H54 (cell line): ENCODE results near the gene TEX44.

Experiments used
- DNase-seq: peaks from one replicate; pipeline ENCODE4 v3.0.0; 2011; ENCODE audit warnings: low spot score, mixed read lengths; ENCODE audit not compliant: insufficient read length
- FAIRE-seq: peaks from 3 replicates; lab custom pipeline; 2011; peaks lifted over from hg19 to GRCh38; lab: Jason Lieb, UNC
- POLR2A ChIP-seq: IDR thresholded peaks from 2 replicates; pipeline ENCODE4 v1.6.1; 2011; ENCODE audit warnings: low read depth, mild to moderate bottlenecking, low read length

TEX44 gene

GRCh38 chr2:231617059-231617926 lies 24.6 kb downstream of the TEX44 start:
- no peak for TF ChIP-seq POLR2A
- FAIRE-seq: no peak
- no peak for DNase-seq

- DNase-seq: no peak
- TF ChIP-seq POLR2A: no peak
- FAIRE-seq: no peak
These were observed 28.6 kb downstream of the TEX44 start for GRCh38 chr2:231621051-231621879.

- DNase-seq (no peak), FAIRE-seq (no peak)
- TF ChIP-seq POLR2A: no peak
These were observed 30.3 kb downstream of the TEX44 start for GRCh38 chr2:231622963-231623362.

GRCh38 chr2:231626449-231626848 lies 33.8 kb downstream of the TEX44 start:
- FAIRE-seq (no peak), DNase-seq (no peak)
- no peak for TF ChIP-seq POLR2A

- no peak for FAIRE-seq
- TF ChIP-seq POLR2A: no peak
- DNase-seq: no peak
These were observed 34.9 kb downstream of the TEX44 start for GRCh38 chr2:231627384-231628120.

GRCh38 chr2:231632559-231633142 lies 40.0 kb downstream of the TEX44 start:
- no peak for TF ChIP-seq POLR2A
- FAIRE-seq (no peak), DNase-seq (no peak)

- FAIRE-seq: no peak
- no peak for TF ChIP-seq POLR2A
- DNase-seq: no peak
These were observed 40.7 kb downstream of the TEX44 start for GRCh38 chr2:231633241-231633976.

GRCh38 chr2:231634412-231634811 lies 41.7 kb downstream of the TEX44 start:
- FAIRE-seq (no peak), DNase-seq (no peak)
- no peak for TF ChIP-seq POLR2A

GRCh38 chr2:231634951-231635875 lies 42.5 kb downstream of the TEX44 start:
- no peak for DNase-seq
- FAIRE-seq: no peak
- no peak for TF ChIP-seq POLR2A

GRCh38 chr2:231640241-231640640 lies 47.6 kb downstream of the TEX44 start:
- no peak for FAIRE-seq
- DNase-seq: no peak
- TF ChIP-seq POLR2A: no peak

- FAIRE-seq (no peak), DNase-seq (no peak)
- no peak for TF ChIP-seq POLR2A
These were observed 48.0 kb downstream of the TEX44 start for GRCh38 chr2:231640641-231641111.
